ENCODE data around the gene EXD3.
"Not testable (repeated sequence)": the region's sequence is repeated elsewhere in the genome, so short reads cannot be mapped to it uniquely, and the experiment has no call there.

The EXD3 gene

DNA sequence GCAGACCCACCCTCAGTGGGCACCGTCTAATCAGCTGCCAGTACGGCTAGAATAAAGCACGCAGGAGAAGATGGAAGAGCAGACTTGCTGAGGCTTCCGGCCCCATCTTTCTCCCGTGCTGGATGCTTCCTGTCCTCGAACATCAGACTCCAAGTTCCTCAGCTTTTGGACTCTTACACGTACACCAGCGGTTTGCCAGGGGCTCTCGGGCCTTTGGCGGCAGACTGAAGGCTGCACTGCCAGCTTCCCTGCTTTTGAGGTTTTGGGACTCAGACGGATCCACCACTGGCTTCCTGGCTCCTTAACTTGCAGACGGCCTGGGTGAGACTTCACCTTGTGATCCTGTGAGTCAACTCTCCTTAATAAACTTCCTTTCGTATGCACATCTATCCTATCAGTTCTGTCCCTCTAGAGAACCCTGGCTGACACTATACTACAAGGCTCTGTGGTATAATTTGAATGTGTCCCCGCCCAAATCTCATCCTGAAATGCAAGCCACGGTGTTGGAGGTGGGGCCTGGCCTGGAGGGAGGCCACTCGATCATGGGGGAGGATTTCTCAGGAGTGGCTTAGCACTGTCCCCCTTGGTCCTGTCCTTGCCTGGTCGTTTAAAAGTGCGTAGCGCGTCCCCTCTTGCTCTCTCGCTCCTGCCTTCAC lies 89.8 kb downstream of the EXD3 start:
- peak; percentile 33 for DNase-seq
- H3K27me3 ChIP-seq (replicated peaks): no peaks in the 10 kb centered on the region
- in situ Hi-C loops (cut with HindIII; ENCODE audit: low pct_ligation_motif_present, low sequenced_read_pairs): no loop called here
- H3K36me3 ChIP-seq (replicated peaks): no peaks in the 10 kb centered on the region
- H3K4me3 ChIP-seq (ENCODE audit: low read depth, low read length): no peak overlapping the region
- TF ChIP-seq CTCF (IDR thresholded peaks at IDR 0.05; ENCODE audit: low read depth, low read length, missing control alignments): no peak
- no peak overlapping the region for H3K27ac ChIP-seq

DNA sequence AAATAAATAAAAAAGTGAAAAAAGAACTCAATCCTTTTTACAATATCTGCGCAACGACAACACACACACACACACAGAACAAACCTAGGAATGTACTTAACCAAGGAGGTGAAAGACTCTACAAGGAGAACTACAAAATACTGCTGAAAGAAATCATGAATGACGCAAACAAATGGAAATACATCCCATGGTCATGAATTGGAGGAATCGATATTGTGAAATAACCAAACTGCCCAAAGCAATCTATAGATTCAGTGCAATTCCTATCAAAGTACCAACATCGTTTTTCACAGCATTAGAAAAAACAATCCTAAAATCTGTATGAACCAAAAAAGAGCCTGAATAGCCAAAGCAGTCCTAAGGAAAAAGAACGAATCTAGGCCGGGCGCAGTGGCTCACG lies 91.0 kb downstream of the EXD3 start:
- in situ Hi-C loops (cut with HindIII; ENCODE audit: low pct_ligation_motif_present, low sequenced_read_pairs): no loop called here
- H3K27me3 ChIP-seq (replicated peaks): no peaks in the 10 kb centered on the region
- TF ChIP-seq CTCF (IDR thresholded peaks at IDR 0.05; ENCODE audit: low read depth, low read length, missing control alignments): no peak
- H3K36me3 ChIP-seq (replicated peaks): no peaks in the 10 kb centered on the region
- no peak overlapping the region for H3K27ac ChIP-seq
- DNase-seq: no peak
- H3K4me3 ChIP-seq (ENCODE audit: low read depth, low read length): no peak overlapping the region

DNA sequence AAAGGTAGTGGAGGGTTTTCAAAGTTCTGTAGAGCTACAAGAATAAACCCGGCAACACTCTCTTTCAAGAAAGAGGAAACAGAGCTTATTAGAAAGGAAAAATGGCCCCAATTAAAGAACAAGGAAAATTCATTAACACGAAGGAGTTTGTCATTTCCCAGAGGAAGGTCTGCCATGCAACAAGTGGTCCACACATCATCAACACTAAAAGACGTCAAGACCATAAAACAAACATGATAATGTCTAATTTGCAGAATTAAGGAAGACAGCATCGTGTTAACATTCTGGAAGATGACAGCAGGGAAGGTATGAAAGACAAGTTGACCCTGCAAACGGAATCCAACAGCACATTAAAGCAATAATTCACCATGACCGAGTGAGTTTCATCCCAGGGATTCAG lies 92.3 kb downstream of the EXD3 start:
- in situ Hi-C loops (cut with HindIII; ENCODE audit: low pct_ligation_motif_present, low sequenced_read_pairs): no loop called here
- DNase-seq: no peak
- H3K36me3 ChIP-seq (replicated peaks): no peaks in the 10 kb centered on the region
- H3K4me3 ChIP-seq (ENCODE audit: low read depth, low read length): no peak overlapping the region
- no peaks in the 10 kb centered on the region for H3K27me3 ChIP-seq (replicated peaks)
- no peak overlapping the region for H3K27ac ChIP-seq
- TF ChIP-seq CTCF (IDR thresholded peaks at IDR 0.05; ENCODE audit: low read depth, low read length, missing control alignments): no peak

GRCh38 chr9:137329590-137329989 lies 93.4 kb downstream of the EXD3 start:
- in situ Hi-C loops (cut with HindIII; ENCODE audit: low pct_ligation_motif_present, low sequenced_read_pairs): not testable (repeated sequence)

DNA sequence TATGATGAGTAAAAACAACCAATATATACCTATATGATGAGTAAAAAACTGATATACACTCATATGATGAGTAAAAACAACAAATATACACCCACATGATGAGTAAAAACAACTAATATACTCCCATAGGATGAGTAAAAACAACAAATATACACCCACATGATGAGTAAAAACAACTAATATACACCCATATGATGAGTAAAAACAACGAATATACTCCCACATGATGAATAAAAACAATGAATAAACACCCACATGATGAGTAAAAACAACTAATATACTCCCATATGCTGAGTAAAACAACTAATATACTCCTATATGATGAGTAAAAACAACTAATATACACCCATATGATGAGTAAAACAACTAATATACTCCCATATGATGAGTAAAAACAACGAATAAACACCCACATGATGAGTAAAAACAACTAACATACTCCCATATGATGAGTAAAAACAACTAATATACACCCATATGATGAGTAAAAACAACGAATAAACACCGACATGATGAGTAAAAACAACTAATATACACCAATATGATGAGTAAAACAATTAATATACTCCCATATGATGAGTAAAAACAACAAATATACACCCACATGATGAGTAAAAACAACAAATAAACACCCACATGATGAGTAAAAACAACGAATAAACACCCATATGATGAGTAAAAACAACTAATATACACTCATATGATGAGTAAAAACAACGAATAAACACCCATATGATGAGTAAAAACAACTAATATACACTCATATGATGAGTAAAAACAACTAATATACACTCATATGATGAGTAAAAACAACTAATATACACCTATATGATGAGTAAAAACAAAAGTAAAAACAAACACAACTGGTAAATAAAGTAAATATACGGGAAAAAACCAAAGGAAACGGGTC lies 95.1 kb downstream of the EXD3 start:
- DNase-seq; H3K27me3 ChIP-seq (replicated peaks); H3K27ac ChIP-seq; in situ Hi-C loops (cut with HindIII; ENCODE audit: low pct_ligation_motif_present, low sequenced_read_pairs); H3K36me3 ChIP-seq (replicated peaks); H3K4me3 ChIP-seq (ENCODE audit: low read depth, low read length): not testable (repeated sequence)

More at GRCh38 chr9:137329590-137329989, 93.4 kb downstream of the EXD3 start:
- not testable (repeated sequence) for H3K4me3 ChIP-seq (ENCODE audit: low read depth, low read length); H3K36me3 ChIP-seq (replicated peaks); DNase-seq; H3K27me3 ChIP-seq (replicated peaks); H3K27ac ChIP-seq

GRCh38 chr9:137326445-137327065 lies 96.4 kb downstream of the EXD3 start:
- no peak for DNase-seq
- H3K4me3 ChIP-seq (ENCODE audit: low read depth, low read length): no peak overlapping the region
- in situ Hi-C loops (cut with HindIII; ENCODE audit: low pct_ligation_motif_present, low sequenced_read_pairs): no loop called here
- H3K36me3 ChIP-seq (replicated peaks): no peaks in the 10 kb centered on the region
- H3K27me3 ChIP-seq (replicated peaks): no peaks in the 10 kb centered on the region
- TF ChIP-seq CTCF (IDR thresholded peaks at IDR 0.05; ENCODE audit: low read depth, low read length, missing control alignments): no peak
- no peak overlapping the region for H3K27ac ChIP-seq

Data from brain microvascular endothelial cell (primary cell).